Measurements from ENCODE around the gene DNAJB1.

The DNAJB1 gene

GRCh38 chr19:14495672-14496028 is 22.5 kb downstream of the DNAJB1 start:
- no peak for DNase-seq

GRCh38 chr19:14494910-14495671 is 23.1 kb downstream of the DNAJB1 start:
- DNase-seq = no peak

- DNase-seq = no peak
These were observed 23.8 kb downstream of the DNAJB1 start for GRCh38 chr19:14494411-14494810.

GRCh38 chr19:14492756-14493337 is 25.4 kb downstream of the DNAJB1 start:
- DNase-seq = no peak

GRCh38 chr19:14487370-14488125 is 30.6 kb downstream of the DNAJB1 start:
- no peak for DNase-seq

GRCh38 chr19:14482172-14482941 is 35.8 kb downstream of the DNAJB1 start:
- no peak for DNase-seq

- DNase-seq = no peak
These were observed 37.5 kb downstream of the DNAJB1 start for GRCh38 chr19:14480700-14481079.

- peak; percentile 78 for DNase-seq
These were observed 38.1 kb downstream of the DNAJB1 start for GRCh38 chr19:14479975-14480699.

GRCh38 chr19:14479309-14479974 is 38.8 kb downstream of the DNAJB1 start:
- DNase-seq = no peak

- no peak for DNase-seq
These were observed 40.1 kb downstream of the DNAJB1 start for GRCh38 chr19:14478113-14478545.

GRCh38 chr19:14477418-14478112 is 40.6 kb downstream of the DNAJB1 start:
- no peak for DNase-seq

GRCh38 chr19:14476673-14477401 is 41.4 kb downstream of the DNAJB1 start:
- peak; percentile 74 for DNase-seq

GRCh38 chr19:14476327-14476672 is 41.9 kb downstream of the DNAJB1 start:
- no peak for DNase-seq

- peak; percentile 41 for DNase-seq
These were observed 42.7 kb downstream of the DNAJB1 start, which contains the start of gene PTGER1 for GRCh38 chr19:14475251-14476073. Gene PTGER1 (minus strand): TSS chr19:14475354. CDS start chr19:14474320, 1,034 bp downstream.

- DNase-seq = no peak
These were observed 43.4 kb downstream of the DNAJB1 start for GRCh38 chr19:14474827-14475226.

- no peak for DNase-seq
These were observed 44.1 kb downstream of the DNAJB1 start for GRCh38 chr19:14473978-14474578.

GRCh38 chr19:14473073-14473977 is 44.9 kb downstream of the DNAJB1 start:
- no peak for DNase-seq

Data from CD4-positive, alpha-beta T cell treated with Interleukin-12 subunit alpha and Interleukin-12 subunit beta, for 1 hour (primary cell).